ENCODE measurements around the gene AKR1B1. TPM values are rescaled to one million over a fixed set of nuclear protein-coding genes. Genes with fewer than 3 reads are reported as not detected.

Gene AKR1B1
- total RNA-seq, 1 donor from 2014 or later = 88.9 TPM

- no peak for ATAC-seq (ENCODE audit: low read depth)
- no peak for TF ChIP-seq CTCF (IDR thresholded peaks at IDR 0.05)
- POLR2A ChIA-PET = no interaction called here
- Mint-ChIP-seq H3K4me3 (no peak overlapping the region), H3K27ac (no peak overlapping the region), H3K9me3 (peaks cover 3% of the 10 kb centered on the region), H3K36me3 (ENCODE audit: low read depth) (peaks cover 66% of the 10 kb centered on the region), H3K4me1 (no peaks in the 10 kb centered on the region), H3K27me3 (no peaks in the 10 kb centered on the region)
- CTCF ChIA-PET = interaction anchor here (1.2 kb wide), 1 partner anchor 107 kb away, joined by 3 read pairs; no protein-coding TSS in a partner anchor
- DNase-seq = no peak
- intact Hi-C loops (cut with micrococcal nuclease) = no loop called here
These were observed 18.4 kb downstream of the AKR1B1 start for GRCh38 chr7:134440476-134440875.

GRCh38 chr7:134440067-134440466 is 18.8 kb downstream of the AKR1B1 start:
- no peaks in the 10 kb centered on the region for H3K27me3 Mint-ChIP-seq
- no peak for ATAC-seq (ENCODE audit: low read depth)
- CTCF ChIA-PET = interaction anchor here (1.2 kb wide), 1 partner anchor 107 kb away, joined by 3 read pairs; no protein-coding TSS in a partner anchor
- H3K4me1 Mint-ChIP-seq = no peaks in the 10 kb centered on the region
- intact Hi-C loops (cut with micrococcal nuclease) = no loop called here
- TF ChIP-seq CTCF (IDR thresholded peaks at IDR 0.05) = no peak
- peaks cover 3% of the 10 kb centered on the region for H3K9me3 Mint-ChIP-seq
- POLR2A ChIA-PET = no interaction called here
- no peak overlapping the region for H3K4me3 Mint-ChIP-seq
- DNase-seq = no peak
- H3K27ac Mint-ChIP-seq = no peak overlapping the region
- peaks cover 62% of the 10 kb centered on the region for H3K36me3 Mint-ChIP-seq (ENCODE audit: low read depth)

DNA sequence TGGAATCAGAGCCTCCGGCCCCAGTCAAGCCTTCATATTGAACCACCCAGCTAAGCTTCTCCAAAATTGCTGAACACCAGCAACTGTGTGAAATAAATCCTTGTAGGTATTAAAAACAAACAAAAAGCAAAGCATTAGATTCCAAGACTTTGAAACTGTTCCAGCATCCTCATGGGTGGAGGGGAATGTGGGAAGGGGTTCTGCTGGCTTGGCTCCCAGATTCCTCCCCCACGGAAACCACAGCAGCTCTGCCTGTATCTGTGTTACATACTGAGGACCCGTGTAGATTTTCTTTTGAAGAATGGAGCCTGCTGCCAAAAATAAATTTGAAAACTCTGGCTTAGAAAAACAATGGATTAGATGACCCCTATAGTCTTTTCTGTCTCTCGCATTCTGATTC is 20.0 kb downstream of the AKR1B1 start:
- DNase-seq = no peak
- Mint-ChIP-seq H3K4me1 (peaks cover 1% of the 10 kb centered on the region), H3K27me3 (no peaks in the 10 kb centered on the region), H3K9me3 (peaks cover 3% of the 10 kb centered on the region), H3K4me3 (no peak overlapping the region), H3K27ac (no peak overlapping the region), H3K36me3 (ENCODE audit: low read depth) (peaks cover 50% of the 10 kb centered on the region)
- CTCF ChIA-PET = no interaction called here
- intact Hi-C loops (cut with micrococcal nuclease) = loop anchor here (10.0 kb wide), 3 partner anchors 326 to 836 kb away; partner anchors contain the start of gene AGBL3
- POLR2A ChIA-PET = no interaction called here
- ATAC-seq (ENCODE audit: low read depth) = no peak
- TF ChIP-seq CTCF (IDR thresholded peaks at IDR 0.05) = no peak

DNA sequence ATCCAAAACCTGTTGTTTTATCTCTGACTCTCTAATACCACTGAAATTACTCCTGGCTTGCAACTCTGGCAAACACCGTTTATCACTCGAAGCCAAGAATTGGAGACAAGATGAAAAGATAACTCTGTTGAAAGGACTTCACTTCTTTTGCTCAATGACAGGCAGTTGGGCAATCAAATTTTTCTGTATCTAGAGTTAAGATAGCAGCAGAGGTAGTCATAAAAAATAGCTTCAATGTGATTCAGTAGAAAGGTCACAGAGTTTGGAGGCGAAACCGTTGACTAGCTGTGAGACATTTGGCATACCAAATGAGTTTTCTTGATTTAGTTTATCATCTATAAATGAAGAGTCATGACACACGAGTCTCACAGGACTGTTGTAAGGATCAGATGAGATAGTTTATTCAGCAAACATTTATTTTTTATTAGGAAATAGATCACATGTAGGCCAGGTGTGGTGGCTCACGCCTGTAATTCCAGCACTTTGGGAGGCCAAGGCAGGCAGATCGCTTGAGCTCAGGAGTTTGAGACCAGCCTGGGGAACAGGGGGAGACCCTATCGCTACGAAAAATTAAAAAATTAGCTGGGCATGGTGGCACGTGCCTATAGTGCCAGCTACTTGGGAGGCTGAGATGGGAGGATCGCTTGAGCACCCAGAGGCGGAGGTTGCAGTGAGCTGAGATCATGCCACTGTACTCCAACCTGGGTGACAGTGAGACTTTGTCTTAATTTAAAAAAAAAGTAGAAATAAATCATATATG is 23.6 kb downstream of the AKR1B1 start:
- ChIA-PET POLR2A (no interaction called here), CTCF (interaction anchor here (1.7 kb wide), 2 partner anchors 113 to 170 kb away, joined by 4 to 5 read pairs; no protein-coding TSS in a partner anchor)
- intact Hi-C loops (cut with micrococcal nuclease) = loop anchor here (10.0 kb wide), 3 partner anchors 329 to 839 kb away; partner anchors contain the start of gene AGBL3

More for the DNA sequence above, 23.6 kb downstream of the AKR1B1 start:
- TF ChIP-seq CTCF (IDR thresholded peaks at IDR 0.05) = no peak
- Mint-ChIP-seq H3K36me3 (ENCODE audit: low read depth) (peaks cover 14% of the 10 kb centered on the region), H3K9me3 (peaks cover 3% of the 10 kb centered on the region), H3K27me3 (no peaks in the 10 kb centered on the region), H3K4me1 (peaks cover 20% of the 10 kb centered on the region), H3K4me3 (no peak overlapping the region), H3K27ac (no peak overlapping the region)
- DNase-seq (no peak), ATAC-seq (ENCODE audit: low read depth) (no peak)

Data from activated B cell treated with CpG ODN at 0.5 μM for 24 hours (primary cell).